HG03520 (cell line): Measurements from ENCODE around the gene C9orf78.

Experiments used
- ATAC-seq: cut with Tn5 transposase; IDR thresholded peaks from one replicate; pipeline ENCODE4 v1.9.1; 2021; ENCODE audit warnings: mild to moderate bottlenecking, moderate library complexity; ENCODE audit not compliant: unreplicated experiment

Gene C9orf78

DNA sequence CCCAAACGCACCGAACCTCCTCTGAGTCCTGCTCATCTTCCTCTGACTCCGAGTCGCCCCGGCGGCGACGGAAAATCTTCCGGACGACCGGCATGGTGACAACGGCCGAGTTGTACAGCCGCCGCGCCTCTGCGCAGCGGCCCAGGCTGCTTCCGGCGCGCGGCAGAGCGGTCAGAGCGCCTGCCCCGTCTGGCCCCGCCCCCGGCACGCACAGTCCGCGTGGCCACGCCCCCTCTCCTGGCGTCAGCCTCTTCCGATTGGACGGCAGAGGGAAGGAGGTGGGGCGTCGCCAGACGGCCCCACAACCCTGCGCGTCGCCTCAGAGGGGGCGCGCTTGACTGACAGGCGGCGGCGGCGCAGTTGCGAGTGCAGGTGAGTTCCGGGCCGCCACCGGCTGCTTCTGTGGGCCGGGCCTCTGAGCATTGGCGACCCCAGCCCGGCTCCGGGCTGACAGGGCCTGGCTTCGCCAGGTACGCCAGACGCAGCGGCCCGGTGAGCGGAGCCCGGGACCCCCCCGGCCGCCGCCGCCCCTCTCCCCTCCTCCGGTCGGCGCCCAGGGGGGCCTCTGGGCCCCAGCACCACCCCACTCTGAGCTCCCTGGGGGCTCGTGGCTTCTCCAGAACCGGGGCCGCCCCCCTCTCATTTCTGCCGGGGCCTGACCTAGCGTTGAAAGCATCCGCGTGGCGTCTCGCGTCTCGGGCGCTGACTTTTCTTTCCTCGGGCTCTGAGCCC, at the start of gene C9orf78, which contains the start of gene USP20:
TSS of gene C9orf78 (minus strand) at position 148 of the 732 bp plus-strand sequence. CDS start at position 94, 54 bp downstream.
TSS of gene USP20 (plus strand) at position 331 of the 732 bp plus-strand sequence. CDS start 17,098 bp downstream, outside the sequence.
- ATAC-seq: peak; percentile 92

GRCh38 chr9:129884220-129885017, 49.3 kb upstream of the C9orf78 start:
- ATAC-seq: peak; percentile 48

GRCh38 chr9:129881547-129882324, 46.7 kb upstream of the C9orf78 start:
- ATAC-seq: no peak

GRCh38 chr9:129880654-129881546, 45.8 kb upstream of the C9orf78 start:
- no peak for ATAC-seq

GRCh38 chr9:129879991-129880653, 45.0 kb upstream of the C9orf78 start:
- no peak for ATAC-seq

GRCh38 chr9:129879103-129879699, 44.1 kb upstream of the C9orf78 start:
- ATAC-seq: no peak

DNA sequence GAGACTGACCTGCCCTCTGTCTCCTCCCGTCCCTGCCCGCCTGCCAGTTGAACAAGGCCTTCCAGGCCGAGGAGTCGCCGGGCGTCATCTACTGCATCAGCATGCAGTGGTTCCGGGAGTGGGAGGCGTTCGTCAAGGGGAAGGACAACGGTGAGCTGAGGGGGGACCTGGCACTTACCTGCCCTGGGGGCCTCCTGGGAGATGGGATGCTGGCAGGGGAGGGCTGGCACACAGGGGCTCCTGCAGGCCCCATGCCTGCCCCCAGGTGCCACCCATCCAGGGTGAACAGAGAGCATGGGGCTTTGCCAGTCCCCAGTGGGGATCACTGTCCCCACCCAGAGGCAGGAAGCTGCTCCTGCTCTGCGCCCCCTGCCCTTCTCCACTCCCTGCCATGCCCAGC, 43.2 kb upstream of the C9orf78 start:
- ATAC-seq: no peak

DNA sequence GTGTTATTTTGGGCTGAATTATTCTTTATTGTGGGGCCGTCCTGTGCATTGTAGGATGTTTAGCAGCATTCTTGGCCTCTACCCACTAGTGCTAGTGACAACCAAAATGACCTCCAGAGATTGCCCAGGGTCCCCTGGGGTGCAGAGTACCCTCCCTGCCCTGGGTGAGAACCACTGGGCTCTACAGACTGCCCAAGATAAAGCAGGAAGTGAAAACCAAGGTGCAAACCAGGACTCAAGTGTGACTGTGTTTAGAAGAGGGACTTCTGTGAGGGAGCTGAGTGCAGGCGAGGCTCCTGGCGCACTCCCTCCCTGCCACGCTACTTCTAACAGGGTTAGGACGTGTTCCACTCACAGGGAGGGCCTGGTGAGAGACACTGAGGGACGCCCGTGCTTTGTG, 41.7 kb upstream of the C9orf78 start:
- ATAC-seq: no peak

- no peak for ATAC-seq
Observed at GRCh38 chr9:129875687-129876395, 40.8 kb upstream of the C9orf78 start.

GRCh38 chr9:129875181-129875611, 40.1 kb upstream of the C9orf78 start:
- ATAC-seq: no peak

DNA sequence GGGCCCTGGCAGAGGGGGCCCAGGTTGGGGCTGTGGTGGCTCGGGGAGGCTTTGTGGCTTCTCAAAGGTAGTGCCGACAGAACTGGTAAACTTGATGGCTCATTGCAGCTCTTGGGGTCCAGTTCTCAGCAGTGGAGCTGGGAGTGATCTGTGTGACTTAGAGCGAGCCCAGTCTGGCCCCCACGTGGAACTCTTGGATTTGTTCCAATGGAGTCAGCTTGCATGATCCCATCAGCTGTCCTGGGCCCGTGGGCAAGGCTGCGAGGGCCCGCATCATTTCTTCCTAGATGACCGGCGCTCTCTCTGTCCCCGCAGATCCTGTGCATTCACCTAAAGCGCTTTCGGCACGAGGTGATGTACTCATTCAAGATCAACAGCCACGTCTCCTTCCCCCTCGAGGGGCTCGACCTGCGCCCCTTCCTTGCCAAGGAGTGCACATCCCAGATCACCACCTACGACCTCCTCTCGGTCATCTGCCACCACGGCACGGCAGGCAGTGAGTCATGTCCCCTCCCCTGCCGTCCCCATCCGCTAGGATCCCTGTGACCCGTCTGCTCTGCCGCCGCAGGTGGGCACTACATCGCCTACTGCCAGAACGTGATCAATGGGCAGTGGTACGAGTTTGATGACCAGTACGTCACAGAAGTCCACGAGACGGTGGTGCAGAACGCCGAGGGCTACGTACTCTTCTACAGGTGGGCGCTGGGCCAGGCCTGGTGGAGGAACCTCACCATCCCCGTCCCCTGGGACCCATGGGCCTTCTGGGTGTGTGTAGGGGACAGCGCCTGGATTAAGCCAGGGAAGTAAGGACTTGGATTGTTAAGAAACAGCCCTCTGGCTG, 39.4 kb upstream of the C9orf78 start:
- no peak for ATAC-seq

GRCh38 chr9:129873563-129874190, 38.6 kb upstream of the C9orf78 start:
- ATAC-seq: no peak

- ATAC-seq: no peak
Observed at GRCh38 chr9:129871046-129871445, 36.0 kb upstream of the C9orf78 start.

DNA sequence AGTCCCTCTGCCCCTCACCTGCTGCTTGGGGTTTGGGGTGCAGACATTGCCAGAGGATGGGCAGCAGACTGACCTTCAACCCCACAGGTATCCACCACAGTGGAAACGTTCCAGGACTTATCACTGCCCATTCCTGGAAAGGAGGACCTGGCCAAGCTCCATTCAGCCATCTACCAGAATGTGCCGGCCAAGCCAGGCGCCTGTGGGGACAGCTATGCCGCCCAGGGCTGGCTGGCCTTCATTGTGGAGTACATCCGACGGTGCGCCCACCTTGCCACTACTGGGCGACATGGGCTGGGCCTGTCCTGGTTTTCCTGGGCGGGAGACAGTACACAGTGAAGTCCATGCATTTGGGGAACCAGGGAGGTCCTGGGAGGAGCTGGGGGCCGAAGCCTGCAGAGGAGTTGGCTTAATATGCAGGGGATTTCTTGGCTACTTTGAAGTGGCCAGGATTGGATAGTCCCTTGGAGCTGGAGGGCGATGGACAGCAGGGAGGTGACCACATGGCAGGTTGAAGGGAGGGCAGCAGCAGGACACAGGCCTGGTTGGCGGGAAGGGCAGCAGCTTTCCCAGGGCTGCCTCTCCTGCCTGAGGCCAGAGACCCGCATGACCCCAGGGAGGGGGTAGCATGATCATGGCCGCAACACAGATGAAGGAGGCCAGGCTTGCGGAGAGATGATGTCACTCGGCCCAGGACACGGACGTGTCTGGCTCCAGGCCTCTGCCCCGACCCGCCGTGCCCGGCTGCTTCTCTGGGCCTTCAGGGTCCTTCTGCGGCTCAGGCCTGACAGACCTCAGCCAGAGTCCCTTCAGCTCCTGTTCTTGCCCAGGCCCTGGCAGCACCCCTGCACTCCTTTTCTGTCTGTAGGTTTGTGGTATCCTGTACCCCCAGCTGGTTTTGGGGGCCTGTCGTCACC, 34.8 kb upstream of the C9orf78 start:
- no peak for ATAC-seq

DNA sequence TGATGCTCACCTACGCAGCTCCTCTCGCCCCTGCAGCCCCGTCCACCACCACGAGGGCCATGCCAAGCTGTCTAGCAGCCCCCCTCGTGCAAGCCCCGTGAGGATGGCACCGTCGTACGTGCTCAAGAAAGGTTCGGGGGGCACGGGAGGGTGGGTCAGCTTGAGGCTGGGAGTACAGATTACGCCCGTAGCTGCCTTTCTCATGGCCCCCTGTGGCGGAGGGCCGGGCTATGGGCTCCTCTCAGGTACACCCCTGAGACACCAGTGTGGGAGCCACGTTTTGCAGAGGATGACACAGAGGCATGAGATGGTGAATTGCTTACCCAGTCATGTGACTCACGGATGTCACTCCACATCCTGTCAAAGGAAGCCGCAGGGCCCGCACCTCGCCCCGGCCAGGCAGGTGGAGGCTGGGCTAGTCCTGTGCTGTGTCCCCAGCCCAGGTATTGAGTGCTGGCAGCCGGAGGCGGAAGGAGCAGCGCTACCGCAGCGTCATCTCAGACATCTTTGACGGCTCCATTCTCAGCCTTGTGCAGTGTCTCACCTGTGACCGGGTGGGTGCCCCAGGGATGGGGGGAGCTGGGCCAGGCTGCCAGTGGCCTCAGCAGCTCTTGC, 33.9 kb upstream of the C9orf78 start:
- no peak for ATAC-seq
